ENCODE results near the gene ZBTB22. TPM values are rescaled to one million over a fixed set of nuclear protein-coding genes. Genes with fewer than 3 reads are reported as not detected.

Gene ZBTB22
- 6.0 and 6.7 TPM in 2 replicates for total RNA-seq

DNA sequence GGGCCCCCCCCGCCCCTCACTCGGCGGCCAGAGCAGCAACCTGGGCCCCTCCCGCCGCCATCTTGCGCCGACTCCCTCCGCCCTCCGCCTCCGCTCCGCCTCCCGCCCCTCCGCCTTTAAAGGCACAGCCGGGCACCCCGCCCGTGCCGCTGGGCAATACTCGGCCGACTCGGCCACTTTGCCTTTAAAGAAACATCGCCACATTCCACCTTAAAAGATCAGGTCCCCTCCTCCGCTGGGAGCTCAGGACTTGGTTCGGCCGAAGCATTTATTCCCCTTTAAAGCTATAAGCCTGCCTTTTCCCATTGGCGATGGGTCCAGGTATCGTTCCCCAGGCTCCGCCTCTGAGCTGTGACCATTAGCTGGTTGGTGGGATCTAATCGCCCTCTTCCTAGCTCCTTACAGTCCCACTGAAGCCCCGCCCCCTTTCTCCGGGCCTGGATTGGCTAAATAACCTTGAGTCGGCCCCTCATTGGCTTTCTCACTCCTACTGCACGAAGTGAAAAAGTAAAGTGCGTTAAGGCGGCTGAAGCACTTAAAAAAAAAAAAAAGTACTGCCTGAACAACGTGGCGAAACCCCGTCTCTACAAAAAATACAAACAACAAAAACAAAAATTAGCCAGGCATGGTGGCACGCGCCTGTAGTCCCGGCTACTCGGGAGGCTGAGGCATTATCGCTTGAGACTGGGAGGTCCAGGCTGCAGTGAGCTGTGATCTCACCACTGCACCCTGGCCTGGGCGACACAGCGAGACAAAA lies at the start of gene ZBTB22:
Gene ZBTB22, minus strand, starts transcription at position 76 of the 757 bp plus-strand sequence. CDS start 828 bp downstream, outside the sequence.

DNA sequence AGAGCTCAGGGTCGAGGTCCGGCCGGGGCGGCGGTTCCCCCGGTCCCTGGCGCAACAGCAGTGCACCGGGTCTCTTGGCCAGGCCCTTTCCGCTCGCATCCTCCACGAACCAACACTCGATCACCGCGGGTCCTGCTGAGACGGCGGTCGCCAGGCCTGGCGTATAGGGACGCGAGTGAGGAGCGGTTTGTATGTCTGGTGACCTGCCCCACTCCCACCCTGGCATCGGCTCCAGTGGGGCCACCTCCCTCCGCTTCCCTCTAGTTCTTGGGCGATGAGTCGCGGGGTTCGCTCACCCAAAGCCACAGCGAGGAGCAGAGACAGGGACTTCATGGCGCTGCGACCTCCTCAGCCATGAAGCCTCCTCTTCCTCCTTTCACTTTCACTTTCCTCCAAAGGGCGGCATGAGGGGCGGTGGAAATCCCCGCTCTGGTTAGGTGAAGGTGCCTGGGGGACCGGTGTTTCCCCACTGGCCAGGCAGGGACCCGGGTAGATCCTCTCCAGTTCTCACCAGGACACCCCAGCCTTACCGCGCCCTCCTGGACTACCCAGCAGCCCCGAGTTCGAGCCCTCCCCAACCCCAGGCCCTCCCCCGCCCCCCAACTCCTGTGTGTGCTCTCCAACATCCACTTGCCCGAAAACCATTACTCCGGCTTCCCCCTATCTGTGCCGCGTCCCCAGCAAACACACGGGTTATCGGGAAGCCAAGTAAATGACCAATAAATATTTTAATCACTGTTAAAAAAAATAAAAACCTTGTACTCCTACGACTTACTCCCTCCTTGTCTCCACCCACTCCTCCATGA lies 3.6 kb downstream of the ZBTB22 start, which contains the start of gene TAPBP:
Gene TAPBP, minus strand, starts transcription at position 370 of the 806 bp plus-strand sequence. Its CDS starts 37 bp downstream, at position 333.

GRCh38 chr6:33298773-33299236 lies 18.7 kb downstream of the ZBTB22 start, which contains the start of gene RGL2:
TSS of gene RGL2 (minus strand) at chr6:33298942. CDS start at chr6:33298610, 332 bp downstream.

GRCh38 chr6:33288921-33289783 lies 28.4 kb downstream of the ZBTB22 start, which contains the start of the genes PFDN6 and WDR46:
TSS of gene PFDN6 (plus strand) at chr6:33289601. CDS start at chr6:33289857, 256 bp downstream.
TSS of gene WDR46 (minus strand) at chr6:33289239. CDS start at chr6:33289170, 69 bp downstream.

DNA sequence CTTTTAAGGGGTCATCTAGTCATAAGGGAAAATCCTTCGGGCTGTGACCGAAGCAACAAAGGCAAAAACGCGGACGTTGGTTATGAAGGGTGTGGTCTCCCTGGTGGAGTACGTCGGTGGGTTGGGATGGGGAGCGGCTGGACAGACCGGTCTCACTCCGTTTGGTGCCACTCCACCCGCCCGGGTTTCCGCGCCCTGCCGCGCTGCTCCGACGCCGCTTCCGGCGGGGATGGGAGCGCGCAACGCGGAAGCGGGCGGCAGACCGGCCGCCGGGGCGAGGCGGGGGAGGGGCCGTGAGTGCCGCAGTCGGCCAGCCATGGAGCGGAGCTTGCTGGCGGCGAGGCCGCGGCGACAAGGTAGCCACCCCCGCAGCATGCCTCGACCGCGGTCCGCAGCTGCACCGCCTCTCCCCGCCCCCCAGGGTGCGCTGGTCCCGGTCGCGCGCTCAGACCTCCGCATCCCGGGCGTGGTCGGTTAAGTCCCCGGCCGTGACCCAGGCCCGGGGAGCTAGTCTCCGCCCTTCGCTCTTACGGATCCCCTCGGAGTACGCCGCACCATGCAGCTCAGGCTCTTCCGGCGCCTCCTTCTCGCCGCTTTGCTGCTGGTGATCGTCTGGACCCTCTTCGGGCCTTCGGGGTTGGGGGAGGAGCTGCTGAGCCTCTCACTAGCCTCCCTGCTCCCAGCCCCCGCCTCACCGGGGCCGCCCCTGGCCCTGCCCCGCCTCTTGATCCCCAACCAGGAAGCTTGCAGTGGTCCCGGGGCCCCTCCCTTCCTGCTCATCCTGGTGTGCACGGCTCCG lies 40.5 kb downstream of the ZBTB22 start, which contains the start of gene B3GALT4:
Gene B3GALT4, plus strand, starts transcription at position 260 of the 799 bp plus-strand sequence. Its CDS starts 297 bp downstream, at position 557.

GRCh38 chr6:33271468-33272274 lies 45.9 kb downstream of the ZBTB22 start, which contains the start of the genes RPS18 and VPS52:
TSS of gene RPS18 (plus strand) at chr6:33272075. CDS start at chr6:33272120, 45 bp downstream.
TSS of gene VPS52 (minus strand) at chr6:33271876. CDS start at chr6:33271675, 201 bp downstream.

Other genes starting within 250 kb of the ZBTB22 start
- 5.2 and 16.8 TPM in 2 replicates for gene HLA-DPA1, start 244.1 kb downstream of the ZBTB22 start, total RNA-seq
- gene HLA-DPB1, start 241.8 kb downstream of the ZBTB22 start, total RNA-seq: 14.5 and 20.8 TPM in 2 replicates
- gene COL11A2, start 125.3 kb downstream of the ZBTB22 start, total RNA-seq: 0.13 and 0.29 TPM in 2 replicates
- 13.3 and 17.5 TPM in 2 replicates for gene RXRB, start 117.1 kb downstream of the ZBTB22 start, total RNA-seq
- gene SLC39A7, start 116.9 kb downstream of the ZBTB22 start, total RNA-seq: 59.4 and 73.3 TPM in 2 replicates
- gene HSD17B8, start 113.1 kb downstream of the ZBTB22 start, total RNA-seq: 3.1 and 4.8 TPM in 2 replicates
- 14.1 and 18.1 TPM in 2 replicates for gene RING1, start 109.2 kb downstream of the ZBTB22 start, total RNA-seq
- 35.5 and 39.2 TPM in 2 replicates for gene VPS52, start 45.9 kb downstream of the ZBTB22 start, total RNA-seq
- gene RPS18, start 45.7 kb downstream of the ZBTB22 start, total RNA-seq: 2,291 and 2,418 TPM in 2 replicates
- gene B3GALT4, start 40.6 kb downstream of the ZBTB22 start, total RNA-seq: 1.2 and 2.4 TPM in 2 replicates
- 74.2 and 89.2 TPM in 2 replicates for gene WDR46, start 28.5 kb downstream of the ZBTB22 start, total RNA-seq
- gene PFDN6, start 28.1 kb downstream of the ZBTB22 start, total RNA-seq: 31.6 and 36.2 TPM in 2 replicates
- gene RGL2, start 18.8 kb downstream of the ZBTB22 start, total RNA-seq: 40.0 and 42.2 TPM in 2 replicates
- gene TAPBP, start 3.7 kb downstream of the ZBTB22 start, total RNA-seq: 64.1 and 90.7 TPM in 2 replicates
- gene DAXX, start 5.2 kb upstream of the ZBTB22 start, total RNA-seq: 51.2 and 51.4 TPM in 2 replicates
- gene KIFC1, start 74.1 kb upstream of the ZBTB22 start, total RNA-seq: 48.7 and 75.7 TPM in 2 replicates
- 11.7 and 13.9 TPM in 2 replicates for gene PHF1, start 93.3 kb upstream of the ZBTB22 start, total RNA-seq
- gene CUTA, start 100.4 kb upstream of the ZBTB22 start, total RNA-seq: 67.6 and 73.9 TPM in 2 replicates
- 3.5 and 6.7 TPM in 2 replicates for gene SYNGAP1, start 102.3 kb upstream of the ZBTB22 start, total RNA-seq
- 4.5 and 5.3 TPM in 2 replicates for gene ZBTB9, start 136.8 kb upstream of the ZBTB22 start, total RNA-seq

Data from thoracic aorta endothelial cell (primary cell).